ENCODE results near the gene AKR7A3.
A peak's percentile ranks its signal among the peaks of the same experiment; 100 is the strongest.
"Not testable (repeated sequence)": the region's sequence is repeated elsewhere in the genome, so short reads cannot be mapped to it uniquely, and the experiment has no call there.

AKR7A3 gene

DNA sequence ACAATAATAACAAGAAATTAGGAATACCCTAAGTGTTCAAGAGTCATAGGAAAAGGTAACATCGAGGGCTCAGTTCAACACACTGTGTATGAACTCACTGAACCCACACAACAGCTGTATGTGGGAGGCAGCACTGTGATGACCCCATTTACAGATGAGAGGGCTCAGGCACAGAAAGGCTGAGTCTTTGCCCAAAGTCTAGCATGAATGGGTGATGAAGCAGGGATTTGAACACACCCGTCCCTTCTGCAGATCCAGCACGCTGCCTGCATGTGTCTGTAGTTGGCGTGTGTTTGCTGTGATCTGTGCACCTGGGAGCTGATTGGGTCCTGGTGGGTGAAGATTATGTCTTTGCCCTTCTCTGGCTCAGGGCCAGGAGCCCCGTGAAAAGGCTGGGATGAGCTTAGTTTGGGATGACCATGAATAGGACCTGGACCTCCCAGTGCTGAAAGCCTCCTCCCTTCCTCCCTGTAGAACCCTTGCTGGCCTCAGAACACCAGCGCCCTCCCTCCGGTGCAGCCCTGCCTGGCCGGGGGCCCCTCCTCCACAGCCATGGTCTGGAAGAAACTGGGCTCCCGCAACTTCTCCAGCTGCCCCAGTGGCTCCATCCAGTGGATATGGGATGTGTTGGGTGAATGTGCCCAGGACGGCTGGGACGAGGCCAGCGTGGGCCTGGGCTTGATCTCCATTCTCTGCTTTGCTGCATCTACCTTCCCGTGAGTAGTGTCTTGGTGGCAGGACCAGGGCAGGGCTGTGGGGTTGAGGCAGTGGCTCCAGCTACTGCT lies 28.7 kb upstream of the AKR7A3 start:
- no peak for DNase-seq (ENCODE audit: low spot score)

DNA sequence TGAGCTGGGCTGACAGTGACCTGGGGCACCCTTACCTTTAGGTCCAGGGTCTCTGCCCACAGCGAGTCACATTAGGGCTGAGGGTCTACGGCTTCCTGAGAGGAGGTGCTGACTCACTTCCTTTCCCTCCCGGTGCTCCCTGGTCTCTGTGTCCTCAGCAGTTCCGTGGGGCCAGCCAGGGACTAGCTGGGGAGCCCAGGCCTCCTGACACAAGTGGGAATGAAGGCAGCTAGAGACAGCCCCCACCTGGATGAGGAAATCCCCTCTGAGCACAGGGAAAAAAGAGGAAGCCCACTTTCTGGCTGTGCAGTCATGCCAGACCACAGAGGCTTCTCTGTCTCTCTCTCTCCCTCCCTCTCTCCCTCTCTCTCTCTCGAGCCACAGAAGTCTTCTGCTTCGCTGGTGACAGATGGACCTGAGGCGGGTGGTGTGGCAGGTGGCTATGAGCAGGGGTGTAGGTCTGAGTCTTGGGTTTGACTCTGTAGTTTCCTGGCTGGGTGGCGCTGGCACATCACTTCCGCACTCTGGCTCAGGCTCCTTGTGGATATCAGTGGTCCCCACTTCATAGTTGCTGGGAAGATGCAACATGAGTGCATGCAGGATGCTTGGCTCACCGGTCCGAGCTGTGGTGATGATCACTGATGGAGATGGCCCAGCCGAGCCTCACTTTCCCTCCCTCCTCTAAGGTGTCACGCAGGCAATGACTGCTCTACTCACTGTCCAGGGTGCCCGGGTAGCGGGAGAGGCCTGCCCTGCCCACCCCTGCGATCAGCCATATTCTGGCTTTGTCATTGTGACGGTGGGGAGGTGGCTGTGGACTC lies 27.0 kb upstream of the AKR7A3 start:
- DNase-seq (ENCODE audit: low spot score), result no peak

DNA sequence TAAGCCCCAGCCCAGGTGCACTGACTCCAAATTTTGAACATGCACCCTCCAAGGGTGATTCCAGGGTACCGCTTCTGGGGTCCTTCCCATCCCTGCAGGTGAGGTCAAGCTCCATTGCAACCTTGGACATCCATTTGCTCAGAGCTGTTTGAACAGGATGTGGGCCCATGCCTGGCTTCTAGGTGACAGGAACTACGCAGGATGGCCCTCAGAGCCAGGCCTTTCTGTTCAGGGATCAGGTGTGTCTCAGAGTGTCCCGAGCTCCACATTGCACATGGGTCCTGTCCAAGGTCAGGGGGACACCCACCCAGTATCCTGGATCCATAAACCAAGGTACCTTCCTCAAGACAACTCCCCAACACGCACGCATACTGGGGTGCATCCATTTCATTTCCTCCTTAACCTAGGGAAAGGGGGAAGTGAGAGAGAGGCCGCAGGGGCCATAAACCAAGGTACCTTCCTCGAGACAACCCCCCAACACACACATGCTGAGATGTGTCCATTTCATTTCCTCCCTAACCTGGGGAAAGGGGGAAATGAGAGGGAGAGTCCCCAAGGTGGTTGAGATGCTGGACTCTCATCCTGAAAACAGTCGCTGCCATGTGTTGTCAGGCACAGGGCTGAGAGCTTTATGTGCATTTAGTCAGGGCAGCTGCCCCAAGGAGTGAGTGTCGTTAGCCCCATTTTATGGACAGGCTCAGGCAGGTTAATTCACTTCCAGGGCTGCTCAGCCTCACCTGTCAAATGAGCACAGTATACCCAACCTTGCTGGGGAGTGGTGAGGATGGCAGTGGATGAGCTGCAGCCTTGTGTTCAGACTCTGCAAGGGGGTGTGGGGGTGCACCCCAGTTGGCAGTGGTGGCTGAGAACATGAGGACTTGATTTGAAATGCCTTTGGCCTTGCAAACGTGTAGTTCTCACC lies 25.7 kb upstream of the AKR7A3 start:
- no peak for DNase-seq (ENCODE audit: low spot score)

DNA sequence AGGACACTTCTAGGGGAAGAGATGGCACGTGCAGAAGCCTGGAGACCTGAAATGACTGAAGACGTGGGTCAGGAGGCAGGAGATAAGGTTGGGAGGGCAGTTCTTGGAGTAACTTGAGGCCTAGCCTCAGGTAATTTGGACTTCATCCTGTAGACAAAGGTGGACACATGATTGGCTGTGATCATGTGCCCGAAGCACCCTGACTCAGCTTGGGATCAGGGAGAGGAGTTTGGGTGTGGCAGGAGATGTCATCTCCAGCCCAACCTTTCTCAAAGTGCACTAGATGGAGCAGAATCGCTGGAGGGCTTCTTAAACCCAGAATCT lies 25.0 kb upstream of the AKR7A3 start:
- no peak for DNase-seq (ENCODE audit: low spot score)

DNA sequence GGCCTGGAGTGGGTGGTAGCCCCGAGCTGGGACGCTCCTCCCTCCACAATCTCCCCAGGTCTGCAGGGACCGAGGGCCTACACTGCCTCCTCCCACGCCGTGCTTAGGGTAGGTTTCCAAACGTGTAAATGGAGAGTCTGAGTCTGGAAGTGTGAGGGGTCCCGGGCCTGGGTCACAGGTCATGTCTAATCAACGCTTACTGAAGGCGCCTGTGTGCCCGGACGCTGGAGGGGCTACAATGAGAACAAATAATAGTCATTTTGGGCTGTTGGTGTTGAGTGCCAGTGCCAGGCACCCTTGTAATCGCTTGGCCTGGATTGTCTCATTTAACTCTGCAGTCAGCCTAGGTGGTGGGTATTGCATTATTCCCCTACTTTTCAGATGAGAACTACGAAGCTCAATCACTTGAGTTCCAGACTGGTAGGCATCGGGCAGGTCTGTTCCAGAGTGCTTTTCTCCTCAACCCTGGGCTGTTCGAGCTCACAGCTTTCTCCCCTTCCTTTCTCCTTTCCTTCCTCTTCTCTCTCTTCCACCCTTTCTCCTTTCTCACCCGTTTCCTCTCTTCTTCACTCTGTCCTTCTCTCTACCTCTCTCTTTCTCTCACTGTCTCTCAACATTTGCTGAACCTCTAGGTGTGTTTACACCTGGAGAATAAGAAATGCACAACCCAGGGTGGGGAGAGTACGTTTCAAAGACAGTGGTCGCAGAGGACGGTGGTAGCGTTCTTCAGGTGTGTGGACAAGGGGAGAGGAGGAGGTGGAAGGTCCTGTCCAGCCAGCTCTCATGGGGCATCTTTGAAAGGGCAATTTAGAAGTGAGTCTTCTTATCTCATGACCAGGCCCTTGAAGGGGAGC lies 24.4 kb upstream of the AKR7A3 start:
- peak; percentile 40 for DNase-seq (ENCODE audit: low spot score)

DNA sequence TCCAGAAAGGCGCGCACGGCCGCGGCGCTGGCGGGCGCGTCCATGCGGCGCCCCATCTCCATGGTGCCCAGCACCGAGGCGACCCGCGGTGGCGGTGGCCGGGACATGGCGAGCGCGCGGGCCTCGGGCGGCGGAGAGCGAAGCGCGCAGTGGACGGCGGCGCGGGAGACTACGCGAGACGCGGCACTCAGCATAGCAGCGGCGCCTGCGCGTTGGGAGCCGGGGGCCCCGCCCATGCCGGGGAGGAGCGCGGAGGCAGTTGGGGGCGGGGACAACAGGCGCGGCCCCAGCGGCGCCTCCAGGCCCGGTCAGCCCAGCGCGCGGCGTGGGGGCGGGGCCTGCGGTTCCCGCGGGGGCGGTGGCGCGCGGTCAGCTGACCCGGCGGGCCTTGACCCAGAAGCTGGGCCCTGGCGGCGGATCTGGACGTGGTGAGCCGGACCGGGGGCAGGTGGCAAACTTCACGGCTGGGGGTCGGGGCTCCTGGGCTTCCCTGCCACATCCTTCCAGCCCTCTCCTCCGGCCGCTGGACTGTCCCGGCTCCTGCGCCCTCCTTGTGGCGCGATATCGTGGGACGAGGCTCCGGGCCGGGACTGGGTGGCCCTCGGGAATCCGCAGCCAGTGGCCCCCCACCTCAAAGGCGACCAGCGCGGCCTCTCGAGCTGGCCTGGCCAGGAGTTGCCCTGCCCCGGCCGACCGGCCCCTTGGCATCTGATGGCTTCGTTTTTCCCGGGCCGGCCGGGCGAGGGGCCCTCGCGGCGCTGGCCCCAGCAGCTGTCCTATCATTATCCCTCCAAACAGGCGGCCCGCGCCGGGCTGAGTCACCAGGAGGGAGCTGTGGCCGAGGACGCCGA lies 23.6 kb upstream of the AKR7A3 start, which contains the start of the genes AKR7A2 and SLC66A1:
Gene AKR7A2 (minus strand): TSS at position 214 of the 851 bp plus-strand sequence. CDS start 20 bp downstream, at position 194.
Gene SLC66A1 (plus strand): TSS at position 396 of the 851 bp plus-strand sequence. CDS start 5,352 bp downstream, outside the sequence.
- peak; percentile 95 for DNase-seq (ENCODE audit: low spot score)

DNA sequence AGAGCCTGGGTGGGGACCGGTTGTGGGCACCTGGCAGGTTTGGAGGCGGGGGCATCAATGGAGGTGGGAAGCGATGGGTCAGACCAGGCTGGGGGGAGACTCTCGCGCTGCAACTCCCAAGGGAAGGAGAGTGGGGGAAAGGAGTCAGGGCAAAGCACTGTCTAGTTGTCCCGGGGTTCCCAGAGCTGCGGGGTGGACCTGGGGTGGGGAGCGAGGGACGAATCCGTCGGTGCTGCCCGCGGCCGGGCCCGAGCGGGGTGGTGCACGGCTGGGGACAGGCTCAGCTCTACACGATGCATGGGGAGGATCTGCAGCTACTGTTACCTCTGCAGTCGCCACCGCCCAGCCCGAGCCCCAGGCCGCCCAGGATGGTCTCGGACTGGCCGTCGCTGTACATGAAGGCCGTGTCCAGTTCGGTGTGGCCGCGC lies 22.9 kb upstream of the AKR7A3 start:
- DNase-seq (ENCODE audit: low spot score), result no peak

DNA sequence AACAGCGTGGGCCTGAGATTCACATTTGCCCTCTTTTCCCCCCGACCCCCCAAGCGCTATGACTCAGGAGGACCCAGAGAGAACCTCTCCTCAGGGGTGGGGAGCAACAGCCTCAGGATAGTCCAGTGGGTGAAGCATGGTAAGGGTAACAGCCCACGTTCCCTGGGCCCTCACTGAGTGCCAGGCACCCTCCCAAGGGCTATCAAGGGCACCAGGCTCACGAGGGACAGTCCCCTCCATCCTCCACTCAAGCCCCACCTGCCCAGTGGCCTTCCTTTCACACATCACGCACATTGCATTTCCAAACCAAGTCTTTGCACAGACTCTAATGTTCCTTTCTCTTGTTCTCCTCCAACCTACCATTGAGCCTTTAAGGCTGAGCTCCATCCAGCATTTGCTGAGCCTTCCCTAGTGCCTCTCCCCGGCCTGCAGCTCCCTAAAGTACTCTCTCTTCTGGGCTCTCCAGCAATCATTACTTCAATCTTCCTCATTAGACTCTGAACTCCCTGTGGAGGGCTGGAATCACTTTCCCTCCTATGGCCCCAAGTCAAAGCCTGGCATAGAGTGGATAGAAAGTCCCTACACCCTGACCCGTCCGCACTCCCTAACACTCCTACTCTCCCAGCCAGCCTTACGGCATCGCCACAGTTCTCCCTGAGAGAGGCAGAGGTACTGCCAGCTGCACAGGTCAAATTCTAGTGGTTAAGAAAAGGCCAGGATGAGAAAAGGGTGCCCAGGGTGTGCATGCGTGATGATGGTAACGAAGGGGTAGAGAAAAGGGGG lies 22.3 kb upstream of the AKR7A3 start:
- DNase-seq (ENCODE audit: low spot score), result no peak

DNA sequence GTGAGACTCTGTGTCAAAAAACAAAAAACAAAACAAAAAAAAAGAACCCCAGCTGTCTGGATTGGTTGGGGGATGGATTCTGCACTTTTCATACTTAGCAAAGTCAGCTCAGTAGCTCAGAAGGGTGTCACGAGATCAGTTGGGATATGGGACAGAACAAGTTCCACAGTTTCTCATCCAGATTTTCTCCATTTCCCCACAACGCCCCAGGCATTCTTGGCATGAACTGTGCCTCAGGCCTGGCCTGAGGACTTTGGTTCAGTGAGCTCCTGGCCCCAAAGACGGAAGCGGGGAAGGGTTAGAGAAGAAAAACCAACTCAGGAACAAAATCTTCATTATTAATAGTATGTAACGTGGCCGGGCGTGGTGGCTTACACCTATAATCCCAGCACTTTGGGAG lies 21.5 kb upstream of the AKR7A3 start:
- DNase-seq (ENCODE audit: low spot score), result no peak

DNA sequence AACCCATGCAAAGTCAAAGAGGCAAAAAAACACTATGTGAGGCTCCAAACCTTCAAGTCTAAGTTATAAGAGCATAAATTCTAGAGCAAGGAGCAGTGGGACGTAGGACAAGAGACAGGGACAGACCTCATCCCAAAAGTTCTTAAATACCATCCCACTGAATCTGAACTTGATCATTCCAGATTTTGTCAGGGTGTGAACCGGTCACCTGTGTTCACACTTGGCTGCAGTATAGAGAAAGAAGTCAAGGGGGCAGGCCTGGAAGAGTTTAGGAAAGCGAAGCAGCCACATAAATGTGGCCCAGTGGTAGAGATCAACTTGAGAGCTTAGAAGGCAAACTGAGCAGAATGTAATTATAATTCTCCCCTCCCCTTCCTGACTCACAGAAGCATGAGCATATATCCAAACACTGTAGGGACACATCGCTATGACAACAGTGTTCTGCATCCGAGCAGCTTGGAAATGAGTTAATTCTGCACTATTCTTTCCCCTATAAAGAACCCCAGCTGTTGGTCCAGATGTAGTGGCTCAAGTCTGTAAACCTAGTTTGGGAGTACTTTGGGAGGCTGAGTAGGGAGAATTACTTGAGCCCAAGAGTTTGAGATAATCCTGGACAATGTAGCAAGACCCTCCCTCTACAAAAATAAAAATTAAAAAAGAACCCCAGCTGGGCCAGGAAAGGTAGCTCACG lies 20.7 kb upstream of the AKR7A3 start:
- no peak for DNase-seq (ENCODE audit: low spot score)

DNA sequence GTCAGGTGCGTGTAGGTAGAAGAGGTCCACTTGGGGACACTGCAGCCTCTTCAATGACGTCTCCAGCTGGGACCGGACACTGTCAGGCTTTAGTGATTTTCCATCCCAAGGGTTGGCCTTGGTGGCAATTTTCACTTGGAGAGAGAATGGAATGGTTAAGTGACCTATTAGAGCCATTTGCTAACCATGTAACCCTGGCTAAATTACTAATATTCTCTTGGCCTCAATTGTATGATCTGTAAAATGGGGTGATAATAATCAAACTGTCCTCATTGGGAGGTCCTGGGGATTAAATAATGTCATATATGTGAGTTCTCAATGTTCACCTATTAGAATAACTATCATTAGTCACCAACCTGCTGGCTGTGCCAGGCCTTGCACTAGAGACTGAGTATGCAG lies 19.9 kb upstream of the AKR7A3 start:
- DNase-seq (ENCODE audit: low spot score), result no peak

DNA sequence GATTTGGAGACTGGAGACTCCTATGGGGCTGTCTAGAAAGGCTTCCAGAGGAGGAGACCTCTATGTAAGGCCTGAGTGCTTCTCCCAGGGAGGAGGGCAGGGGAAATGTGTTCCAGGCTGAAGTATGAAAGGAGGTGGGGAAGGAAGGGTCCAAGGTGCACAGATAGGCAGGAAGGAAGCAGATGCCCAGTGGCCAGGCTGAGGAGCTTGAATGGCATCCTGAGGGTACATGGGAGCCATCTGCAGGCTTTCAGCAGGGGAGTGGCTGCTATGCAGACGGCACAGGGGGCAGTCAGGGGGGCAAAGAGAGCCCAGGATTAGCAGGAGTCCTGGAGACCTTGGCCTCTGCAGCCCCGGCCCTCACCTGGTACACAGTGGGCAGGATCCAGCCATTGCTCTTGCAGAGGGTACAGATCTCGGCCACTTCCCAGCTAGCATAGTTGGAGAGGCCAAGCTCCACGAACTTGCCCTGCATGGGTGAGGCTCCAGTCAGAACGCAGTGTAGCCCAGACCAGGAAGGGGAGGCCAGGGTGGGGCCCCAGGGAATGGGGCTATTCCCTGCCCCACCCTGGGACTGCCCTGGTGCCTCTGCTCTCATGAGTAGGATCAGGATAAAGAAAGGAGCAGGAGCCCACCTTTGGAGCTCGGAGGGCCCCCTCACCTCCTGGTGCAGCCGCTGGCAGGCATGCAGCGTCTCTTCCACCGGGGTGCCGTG lies 19.4 kb upstream of the AKR7A3 start:
- DNase-seq (ENCODE audit: low spot score), result no peak

DNA sequence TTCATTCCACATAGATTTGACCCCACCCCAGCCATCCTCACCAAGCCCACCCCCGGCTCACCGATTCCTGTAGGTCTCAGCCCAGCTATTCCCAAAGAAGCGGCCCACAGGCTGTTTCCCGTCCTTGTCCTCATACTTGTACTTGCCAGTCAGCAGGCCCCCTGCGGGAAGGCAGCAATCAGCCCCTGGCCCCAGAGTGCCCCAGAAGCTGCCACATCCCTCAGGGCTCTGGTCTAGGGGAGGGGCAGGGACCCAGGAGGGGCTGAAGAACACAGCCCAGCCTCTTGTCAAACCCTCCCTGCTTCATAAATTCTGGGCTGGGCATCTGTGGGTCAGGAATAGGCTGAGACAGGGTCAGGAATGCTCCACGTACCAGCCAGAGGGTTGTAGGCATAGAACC lies 18.4 kb upstream of the AKR7A3 start:
- DNase-seq (ENCODE audit: low spot score), result no peak

DNA sequence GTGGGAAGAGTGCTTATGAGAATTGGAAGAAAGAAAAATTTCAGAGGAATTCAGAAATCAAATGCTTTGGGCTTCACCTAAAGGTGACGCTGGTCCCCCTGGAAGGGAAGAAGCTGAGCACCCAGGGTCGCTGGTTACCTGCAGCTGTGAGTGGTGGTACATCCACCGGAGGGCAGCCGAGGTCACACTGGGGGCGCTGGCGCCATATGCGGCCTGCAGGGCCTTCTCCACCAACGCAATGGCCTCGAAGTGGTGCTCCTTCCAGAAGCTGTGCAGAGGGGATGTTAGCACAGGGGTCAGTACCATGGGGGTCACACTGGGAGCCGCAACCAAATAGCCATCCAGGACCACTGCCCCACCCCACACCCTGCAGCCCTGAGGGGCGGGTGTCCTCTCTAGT lies 17.3 kb upstream of the AKR7A3 start:
- no peak for DNase-seq (ENCODE audit: low spot score)

DNA sequence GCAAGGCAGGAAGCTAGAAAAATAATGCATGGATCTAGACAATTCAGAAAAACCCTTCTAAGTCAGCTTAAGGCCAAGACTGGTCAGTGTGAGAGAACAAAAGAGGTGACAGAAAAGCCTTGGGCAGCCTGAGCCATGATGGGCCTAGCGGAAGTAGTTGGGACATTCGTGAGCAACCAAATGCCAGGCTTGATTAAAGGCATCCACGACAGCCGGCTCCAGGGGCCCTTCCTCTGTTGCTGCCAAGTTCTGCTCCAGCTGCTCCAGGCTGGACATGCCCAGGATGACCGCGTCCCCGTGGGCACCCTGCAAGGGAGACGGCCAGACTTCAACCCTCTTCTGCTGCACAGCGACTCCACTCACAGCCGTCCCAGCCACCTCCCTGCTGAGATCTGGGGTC lies 15.5 kb upstream of the AKR7A3 start:
- not testable (repeated sequence) for DNase-seq (ENCODE audit: low spot score)

DNA sequence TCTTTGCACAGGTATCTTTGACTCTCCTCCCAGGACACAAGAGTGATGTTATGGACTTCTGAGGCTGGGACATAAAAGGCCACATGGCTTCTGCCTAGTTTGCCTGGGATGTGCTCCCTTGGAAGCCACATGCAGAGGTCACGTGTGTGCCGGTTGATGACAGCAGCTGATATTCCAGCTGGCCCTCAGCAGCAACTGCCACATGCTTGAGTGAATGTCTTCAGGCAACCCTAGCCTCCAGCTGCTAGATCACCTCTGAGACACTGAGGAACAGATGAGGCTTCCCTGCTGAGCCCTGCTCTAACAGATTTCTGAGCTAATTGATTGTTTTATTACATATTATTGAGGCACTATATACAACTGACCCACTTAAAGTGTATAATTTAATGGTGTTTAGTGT lies 11.6 kb upstream of the AKR7A3 start:
- no peak for DNase-seq (ENCODE audit: low spot score)

DNA sequence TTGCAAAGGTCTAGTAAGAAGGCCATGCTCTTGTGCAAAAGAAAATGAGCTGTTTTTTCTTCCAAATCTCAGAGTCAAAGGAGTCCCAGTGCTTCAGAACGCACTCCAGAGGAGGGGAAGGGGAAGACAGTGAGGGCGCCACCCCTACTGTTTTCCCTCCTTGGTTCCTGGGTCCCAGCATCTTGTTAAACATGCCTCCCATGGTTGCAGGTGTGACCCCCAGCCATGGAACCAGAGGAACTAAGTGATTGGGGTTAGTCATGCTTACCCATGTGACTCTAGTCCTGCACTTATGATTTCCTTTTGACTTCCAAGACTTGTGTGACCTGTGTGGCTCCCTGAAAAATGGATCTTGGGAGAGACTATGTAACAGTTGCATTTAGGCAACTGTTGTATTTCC lies 6.1 kb upstream of the AKR7A3 start:
- no peak for DNase-seq (ENCODE audit: low spot score)

DNA sequence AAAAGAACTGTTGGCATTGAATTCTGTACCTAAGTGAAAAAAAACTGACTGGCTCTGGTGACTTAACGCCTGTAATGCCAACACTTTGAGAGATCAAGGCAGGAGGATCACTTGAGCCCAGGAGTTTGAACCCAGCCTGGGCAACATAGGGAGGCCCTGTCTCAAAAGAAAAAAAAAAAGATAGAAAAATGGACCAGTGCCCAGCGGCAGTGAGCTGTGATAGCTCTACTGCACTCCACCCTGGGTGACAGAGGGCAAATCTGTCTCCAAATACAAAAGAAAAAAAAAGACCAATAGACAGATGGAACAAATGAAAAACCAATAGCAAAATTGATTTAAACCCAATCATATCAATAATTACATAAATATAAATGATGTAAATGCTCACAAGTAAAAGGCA lies 674 bp upstream of the AKR7A3 start:
- DNase-seq (ENCODE audit: low spot score), result no peak

Measured in Ammon's horn (tissue), 1 donor.